Activated CD8-positive, alpha-beta T cell treated with anti-CD3 and anti-CD28 coated beads for 36 hours (primary cell): Measurements from ENCODE around the gene SLC5A11. TPM values are rescaled to one million over a fixed set of nuclear protein-coding genes. Genes with fewer than 3 reads are reported as not detected.

ENCODE experiments used
- ATAC-seq: fragments of 200-7000 bp; cut with Tn5 transposase; one replicate; pipeline ENCODE4 v1.10.0; 2021; ENCODE audit warnings: mild to moderate bottlenecking, moderate library complexity
- CTCF ChIA-PET: fragments of 350-600 bp; sonication (Branson Sonifier 250); formaldehyde crosslinking; loops from one replicate; lab custom pipeline; 2021; ENCODE audit warnings: antibody characterized with exemption; lab: Charles Lee
- POLR2A ChIA-PET: fragments of 350-600 bp; sonication (Branson Sonifier 250); formaldehyde crosslinking; loops from one replicate; lab custom pipeline; 2021; ENCODE audit warnings: antibody characterized with exemption; lab: Charles Lee
- DNase-seq: peaks from one replicate; pipeline ENCODE4 v3.0.0-alpha.2; 2020
- H3K27ac Mint-ChIP-seq: one replicate; pipeline ENCODE4 v1.8.0; 2021; ENCODE audit warnings: mild to moderate bottlenecking, mixed read lengths
- H3K27me3 Mint-ChIP-seq: one replicate; pipeline ENCODE4 v1.8.0; 2021; ENCODE audit warnings: mixed read lengths
- H3K36me3 Mint-ChIP-seq: one replicate; pipeline ENCODE4 v1.8.0; 2021; ENCODE audit warnings: low read depth, mixed read lengths
- H3K4me1 Mint-ChIP-seq: one replicate; pipeline ENCODE4 v1.8.0; 2021; ENCODE audit warnings: low read depth, mixed read lengths
- H3K4me3 Mint-ChIP-seq: one replicate; pipeline ENCODE4 v1.8.0; 2021; ENCODE audit warnings: mild to moderate bottlenecking, moderate library complexity, mixed read lengths
- H3K9me3 Mint-ChIP-seq: one replicate; pipeline ENCODE4 v1.8.0; 2021; ENCODE audit warnings: mixed read lengths
- intact Hi-C: fragments of 100-400 bp; cut with micrococcal nuclease; formaldehyde crosslinking; loops from one replicate; pipeline ENCODE4 v1.10.0; 2022
- total RNA-seq, 2 experiments: library from RNA; stranded (reverse); gene quantifications; one replicate each; pipeline ENCODE4 v1.2.3, GENCODE V29; 2021
- TF ChIP-seq, protein P1 (sequence below): fragments of 200-600 bp; IDR thresholded peaks from one replicate; pipeline ENCODE4 v1.8.0; 2022; ENCODE audit warnings: antibody characterized with exemption, mild to moderate bottlenecking

The SLC5A11 gene
- total RNA-seq, 2 experiments from 2014 or later: 0.18 to 0.78 TPM

DNA sequence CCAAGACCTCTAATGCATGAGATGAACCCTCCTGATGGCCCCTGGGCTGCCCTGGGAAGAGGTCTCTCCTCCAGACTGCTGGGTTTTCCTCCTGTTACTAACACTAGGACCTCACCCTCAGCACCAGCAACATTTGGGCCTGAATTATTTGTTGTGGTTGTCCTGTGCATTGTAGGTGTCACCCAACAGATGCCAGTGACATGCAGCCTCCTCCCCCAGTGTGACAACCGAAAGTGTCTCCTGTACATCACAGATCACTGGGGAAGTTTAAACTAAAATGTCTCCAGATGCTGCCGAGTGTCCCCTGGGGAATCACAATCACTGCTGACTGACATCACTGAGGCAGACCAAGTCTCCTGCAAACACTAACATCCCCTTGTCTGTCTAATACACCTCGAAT is 74.8 kb downstream of the SLC5A11 start:
- ATAC-seq: no peak
- Mint-ChIP-seq H3K36me3 (peaks cover 19% of the 10 kb centered on the region), H3K4me1 (peaks cover 21% of the 10 kb centered on the region), H3K27me3 (no peaks in the 10 kb centered on the region), H3K27ac (no peak overlapping the region), H3K9me3 (no peaks in the 10 kb centered on the region), H3K4me3 (no peak overlapping the region)
- intact Hi-C loops: no loop called here
- ChIA-PET POLR2A (no interaction called here), CTCF (interaction anchor here (1.1 kb wide), 1 partner anchor 10 kb away, joined by 3 read pairs; no protein-coding TSS in a partner anchor)
- TF ChIP-seq, protein P1, sequence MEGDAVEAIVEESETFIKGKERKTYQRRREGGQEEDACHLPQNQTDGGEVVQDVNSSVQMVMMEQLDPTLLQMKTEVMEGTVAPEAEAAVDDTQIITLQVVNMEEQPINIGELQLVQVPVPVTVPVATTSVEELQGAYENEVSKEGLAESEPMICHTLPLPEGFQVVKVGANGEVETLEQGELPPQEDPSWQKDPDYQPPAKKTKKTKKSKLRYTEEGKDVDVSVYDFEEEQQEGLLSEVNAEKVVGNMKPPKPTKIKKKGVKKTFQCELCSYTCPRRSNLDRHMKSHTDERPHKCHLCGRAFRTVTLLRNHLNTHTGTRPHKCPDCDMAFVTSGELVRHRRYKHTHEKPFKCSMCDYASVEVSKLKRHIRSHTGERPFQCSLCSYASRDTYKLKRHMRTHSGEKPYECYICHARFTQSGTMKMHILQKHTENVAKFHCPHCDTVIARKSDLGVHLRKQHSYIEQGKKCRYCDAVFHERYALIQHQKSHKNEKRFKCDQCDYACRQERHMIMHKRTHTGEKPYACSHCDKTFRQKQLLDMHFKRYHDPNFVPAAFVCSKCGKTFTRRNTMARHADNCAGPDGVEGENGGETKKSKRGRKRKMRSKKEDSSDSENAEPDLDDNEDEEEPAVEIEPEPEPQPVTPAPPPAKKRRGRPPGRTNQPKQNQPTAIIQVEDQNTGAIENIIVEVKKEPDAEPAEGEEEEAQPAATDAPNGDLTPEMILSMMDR: no peak
- DNase-seq: no peak

DNA sequence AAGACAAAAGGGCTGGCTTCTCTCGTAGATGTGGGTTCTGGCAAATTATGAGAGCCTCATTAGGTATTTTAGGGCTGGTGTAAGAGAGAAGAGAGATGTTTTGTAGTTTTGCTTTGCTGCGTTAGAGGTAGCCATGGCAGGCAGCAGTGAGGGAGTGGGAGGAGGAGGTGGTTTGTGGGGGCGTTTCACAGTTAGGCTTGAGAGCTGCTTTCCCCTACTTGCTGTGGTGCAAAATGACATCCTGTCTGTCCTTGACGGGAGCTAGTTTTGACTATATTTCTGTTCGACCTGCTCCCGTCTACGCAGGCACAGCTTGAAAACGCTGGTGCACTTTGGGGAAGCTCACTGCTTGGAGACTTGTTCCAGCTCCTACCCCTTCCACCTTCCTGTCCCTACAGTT is 75.5 kb downstream of the SLC5A11 start:
- DNase-seq (peak; percentile 55), ATAC-seq (peak; percentile 73)
- peaks cover 21% of the 10 kb centered on the region for H3K4me1 Mint-ChIP-seq
- H3K9me3 Mint-ChIP-seq: no peaks in the 10 kb centered on the region
- TF ChIP-seq, protein P1: no peak
- peak overlapping the region; percentile 33 for H3K27ac Mint-ChIP-seq
- peaks cover 20% of the 10 kb centered on the region for H3K36me3 Mint-ChIP-seq
- H3K27me3 Mint-ChIP-seq: no peaks in the 10 kb centered on the region
- intact Hi-C loops: no loop called here
- ChIA-PET CTCF (interaction anchor here (1.1 kb wide), 1 partner anchor 11 kb away, joined by 3 read pairs; no protein-coding TSS in a partner anchor), POLR2A (no interaction called here)
- no peak overlapping the region for H3K4me3 Mint-ChIP-seq

DNA sequence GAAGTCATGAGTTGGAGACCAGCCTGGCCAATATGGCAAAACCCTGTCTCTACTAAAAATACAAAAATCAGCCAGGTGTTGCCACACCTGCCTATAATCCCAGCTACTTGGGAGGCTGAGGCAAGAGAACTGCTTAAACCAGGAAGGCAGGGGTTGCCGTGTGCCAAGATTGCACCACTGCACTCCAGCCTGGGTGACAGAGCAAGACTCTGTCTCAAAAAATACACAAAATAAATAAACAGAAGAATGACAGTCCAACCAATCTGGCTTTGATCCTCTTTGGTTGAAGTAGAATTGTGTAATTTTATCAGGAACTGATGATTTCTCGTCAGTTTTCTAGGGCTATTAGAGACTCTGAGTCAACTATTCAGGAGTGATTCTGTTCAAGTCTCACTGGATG is 79.4 kb downstream of the SLC5A11 start:
- DNase-seq (no peak), ATAC-seq (no peak)
- H3K27me3 Mint-ChIP-seq: no peaks in the 10 kb centered on the region
- TF ChIP-seq, protein P1: no peak
- intact Hi-C loops: no loop called here
- H3K4me1 Mint-ChIP-seq: peaks cover 21% of the 10 kb centered on the region
- H3K36me3 Mint-ChIP-seq: peaks cover 26% of the 10 kb centered on the region
- H3K4me3 Mint-ChIP-seq: no peak overlapping the region
- no peak overlapping the region for H3K27ac Mint-ChIP-seq
- CTCF ChIA-PET: interaction anchor here (0.6 kb wide), 1 partner anchor 324 kb away, joined by 5 read pairs; no protein-coding TSS in a partner anchor
- POLR2A ChIA-PET: no interaction called here
- H3K9me3 Mint-ChIP-seq: no peaks in the 10 kb centered on the region

DNA sequence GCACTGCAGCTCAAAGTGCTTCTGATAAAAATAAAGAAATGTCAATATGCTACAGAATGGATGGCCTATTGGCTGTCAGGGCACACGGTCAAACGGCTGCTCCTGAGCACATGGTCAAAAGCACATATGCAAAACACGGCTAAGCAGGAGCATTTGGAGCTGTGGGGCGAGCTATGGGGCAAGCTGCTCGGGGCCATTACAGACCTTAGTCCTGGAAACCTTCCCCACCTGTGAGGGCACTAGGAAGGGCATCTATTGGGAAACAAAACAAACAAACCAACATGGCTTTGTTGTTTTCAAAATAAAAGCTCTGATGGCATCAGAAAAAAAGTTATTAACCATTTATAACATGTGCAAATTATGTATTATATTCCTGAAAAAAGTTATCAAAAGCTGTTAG is 83.6 kb downstream of the SLC5A11 start:
- ATAC-seq (no peak), DNase-seq (no peak)
- intact Hi-C loops: no loop called here
- Mint-ChIP-seq H3K9me3 (no peaks in the 10 kb centered on the region), H3K36me3 (peaks cover 16% of the 10 kb centered on the region), H3K27ac (no peak overlapping the region), H3K4me3 (no peak overlapping the region), H3K4me1 (no peaks in the 10 kb centered on the region), H3K27me3 (no peaks in the 10 kb centered on the region)
- TF ChIP-seq, protein P1: no peak
- POLR2A ChIA-PET: interaction anchor here (0.8 to 1.6 kb wide), 3 partner anchors 10 to 17 kb away, joined by 3 to 5 read pairs (median 3); no protein-coding TSS in a partner anchor
- CTCF ChIA-PET: interaction anchor here (1.3 to 1.5 kb wide), 2 partner anchors 21 to 224 kb away, joined by 3 read pairs; no protein-coding TSS in a partner anchor

DNA sequence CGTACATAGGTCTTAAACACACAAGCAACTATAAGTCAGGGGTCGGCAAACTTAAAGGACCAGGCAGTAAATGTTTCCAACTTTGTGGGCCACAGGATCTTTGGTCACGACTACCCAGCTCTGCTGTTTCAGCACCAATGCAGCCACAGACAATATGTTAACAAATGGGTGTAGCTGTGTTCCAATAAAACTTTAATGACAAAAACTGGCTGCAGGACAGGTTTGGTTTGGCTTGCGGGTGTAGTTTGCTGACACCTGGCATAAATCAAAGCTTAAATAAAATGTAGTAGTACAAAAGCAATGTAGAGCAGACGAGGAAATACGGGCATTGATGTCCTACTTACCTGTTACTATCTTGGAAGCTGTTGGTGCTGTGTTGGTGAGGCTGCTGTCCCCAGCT is 84.7 kb downstream of the SLC5A11 start:
- POLR2A ChIA-PET: interaction anchor here (0.6 to 1.3 kb wide), 3 partner anchors 9 to 120 kb away, joined by 3 read pairs; no protein-coding TSS in a partner anchor
- H3K27me3 Mint-ChIP-seq: no peaks in the 10 kb centered on the region
- no peak for DNase-seq
- no peaks in the 10 kb centered on the region for H3K9me3 Mint-ChIP-seq
- intact Hi-C loops: no loop called here
- CTCF ChIA-PET: interaction anchor here (1.5 kb wide), 1 partner anchor 20 kb away, joined by 3 read pairs; no protein-coding TSS in a partner anchor
- no peak overlapping the region for H3K4me3 Mint-ChIP-seq
- H3K4me1 Mint-ChIP-seq: no peaks in the 10 kb centered on the region
- no peak overlapping the region for H3K27ac Mint-ChIP-seq
- ATAC-seq: no peak
- TF ChIP-seq, protein P1: no peak
- H3K36me3 Mint-ChIP-seq: peaks cover 21% of the 10 kb centered on the region
